Psoas muscle (tissue), 8 donors: ENCODE results near the gene PKN3. TPM values are rescaled to one million over a fixed set of nuclear protein-coding genes. Genes with fewer than 3 reads are reported as not detected.

Experiments used
- ATAC-seq, 4 donors: fragments of 200-7000 bp; cut with Tn5 transposase; one replicate each; pipeline ENCODE4 v1.9.1; 2020; ENCODE audit warnings: moderate library complexity in 3 of 4, mild to moderate bottlenecking in 2 of 4
- DNase-seq, 2 donors: peaks; one replicate each; pipeline ENCODE4 v3.0.0-alpha.2; 2020
- H3K27ac ChIP-seq: fragments of 200-600 bp; one replicate; pipeline ENCODE4 v1.8.0; 2022
- H3K27me3 ChIP-seq, 3 donors: fragments of 200-600 bp in 1 of 3; one replicate each; pipeline versions ENCODE4 v1.6.1 to v1.8.0; 2013 to 2022; ENCODE audit warnings: low read length in 2 of 3, mild to moderate bottlenecking in 2 of 3, moderate library complexity in 1 of 3; ENCODE audit not compliant: insufficient read depth in 3 of 3
- H3K36me3 ChIP-seq, 2 donors: fragments of 200-600 bp in 1 of 2; one replicate each; pipeline versions ENCODE4 v1.6.1 to v1.8.0; 2013 to 2022; ENCODE audit warnings: low read depth in 1 of 2, mild to moderate bottlenecking in 1 of 2, moderate library complexity in 1 of 2; ENCODE audit not compliant: insufficient read depth in 1 of 2
- H3K4me1 ChIP-seq: fragments of 200-600 bp; one replicate; pipeline ENCODE4 v1.8.0; 2022
- H3K4me3 ChIP-seq: fragments of 200-600 bp; one replicate; pipeline ENCODE4 v1.8.0; 2022; ENCODE audit warnings: mild to moderate bottlenecking
- H3K9me3 ChIP-seq: fragments of 200-600 bp; one replicate; pipeline ENCODE4 v1.8.0; 2022
- CTCF ChIP-seq: fragments of 200-600 bp; IDR thresholded peaks from one replicate; pipeline ENCODE4 v1.8.0; 2022; ENCODE audit warnings: antibody characterized with exemption
- WGBS, 3 donors: extraction: QIAGEN DNeasy Blood & Tissue Kit; methylation state at CpG; one replicate each; pipeline versions ENCODE4 v1.1.6 to v1.1.7; 2013; 5-methylcytosine and 5-hydroxymethylcytosine counted together
- intact Hi-C, 2 donors: fragments of 100-400 bp; cut with DNase I; formaldehyde crosslinking; loops; one replicate each; pipeline versions ENCODE4 v1.11.0 to v1.14.2; 2022
- polyA plus RNA-seq, 3 donors: library from polyadenylated mRNA; stranded (reverse); fragments of 200-250 nt; gene quantifications; one replicate each; pipeline ENCODE4 v1.2.3, GENCODE V29; 2013
- total RNA-seq, 4 donors: library from RNA; stranded (reverse); fragmentation: NEBNext Ultra II Directional in 2 of 4; extraction: Animal tissue kit (Norgen Biotek cat#: 25700) in 2 of 4; gene quantifications; one replicate each; pipeline versions ENCODE4 v1.2.1 to v1.2.4, GENCODE V29; 2021 to 2023
- donor health status: healthy with polysubstance abuse.
- donor health status: DM: no; HTN: no; CAD: no; lungs with moderate emphysema.
- donor health status: Bipolar disorder and iron deficiency.
- donor health status: healthy.
- donor health status: DM: yes; HTN: yes; CAD: no.
- donor health status: DM: no; HTN: no; CAD: no.
- donor health status: DM: no; HTN: no; CAD: no.
- donor health status: DM: yes; HTN: yes; CAD: no.

The PKN3 gene
- total and polyA plus RNA-seq, 7 donors, result 2.6 to 5.0 (median 3.3) TPM

GRCh38 chr9:128729302-128729701, 27.0 kb downstream of the PKN3 start:
- Histone ChIP-seq H3K4me1 (peaks cover 8% of the 10 kb centered on the region), H3K27ac (no peak overlapping the region), H3K4me3 (no peak overlapping the region), H3K9me3 (no peaks in the 10 kb centered on the region), H3K27me3 (no peaks in the 10 kb centered on the region), H3K36me3 (peaks cover 0 to 39% of the 10 kb centered on the region in 2 donors)
- no peak for TF ChIP-seq CTCF
- WGBS, 3 donors, result 61 to 79% (median 73%) methylated on average over 5 of the region's 5 CpGs
- no peak for ATAC-seq
- intact Hi-C loops, result loop anchor here (5.0 to 10.0 kb wide), 2 partner anchors 38 to 215 kb away; partner anchors contain the start of genes DOLK (in 1 of the 2) and NUP188 (in 1 of the 2)
- no peak for DNase-seq

GRCh38 chr9:128729766-128730517, 27.6 kb downstream of the PKN3 start:
- DNase-seq (no peak), ATAC-seq (no peak)
- Histone ChIP-seq H3K36me3 (peaks cover 0 to 45% of the 10 kb centered on the region in 2 donors), H3K4me3 (no peak overlapping the region), H3K9me3 (no peaks in the 10 kb centered on the region), H3K27ac (no peak overlapping the region), H3K4me1 (peaks cover 1% of the 10 kb centered on the region), H3K27me3 (no peaks in the 10 kb centered on the region)
- intact Hi-C loops, result loop anchor here (5.0 to 10.0 kb wide), 2 partner anchors 37 to 215 kb away; partner anchors contain the start of genes DOLK (in 1 of the 2) and NUP188 (in 1 of the 2)
- TF ChIP-seq CTCF, result no peak
- WGBS, 3 donors, result 87 to 88% (median 87%) methylated on average over 27 of the region's 27 CpGs

GRCh38 chr9:128731093-128731492, 28.8 kb downstream of the PKN3 start:
- DNase-seq, result no peak
- H3K36me3 ChIP-seq, result peaks cover 0 to 50% of the 10 kb centered on the region in 2 donors
- no peak for ATAC-seq
- no peak overlapping the region for H3K4me3 ChIP-seq
- no peak overlapping the region for H3K27ac ChIP-seq
- no peaks in the 10 kb centered on the region for H3K27me3 ChIP-seq
- WGBS, 3 donors, result 84 to 86% (median 85%) methylated on average over 13 of the region's 13 CpGs
- no peaks in the 10 kb centered on the region for H3K9me3 ChIP-seq
- intact Hi-C loops, result no loop called here
- no peak for TF ChIP-seq CTCF
- H3K4me1 ChIP-seq, result no peaks in the 10 kb centered on the region

- no peak overlapping the region for H3K27ac ChIP-seq
- intact Hi-C loops, result no loop called here
- no peak for DNase-seq
- peaks cover 0 to 53% of the 10 kb centered on the region in 2 donors for H3K36me3 ChIP-seq
- no peaks in the 10 kb centered on the region for H3K9me3 ChIP-seq
- no peak overlapping the region for H3K4me3 ChIP-seq
- TF ChIP-seq CTCF, result no peak
- no peaks in the 10 kb centered on the region for H3K27me3 ChIP-seq
- ATAC-seq, result no peak
- WGBS, 3 donors, result 68 to 89% (median 76%) methylated on average over 9 of the region's 9 CpGs
- no peaks in the 10 kb centered on the region for H3K4me1 ChIP-seq
These were observed 29.4 kb downstream of the PKN3 start for GRCh38 chr9:128731691-128732090.
